ENCODE results near the gene MBD4.

DNA sequence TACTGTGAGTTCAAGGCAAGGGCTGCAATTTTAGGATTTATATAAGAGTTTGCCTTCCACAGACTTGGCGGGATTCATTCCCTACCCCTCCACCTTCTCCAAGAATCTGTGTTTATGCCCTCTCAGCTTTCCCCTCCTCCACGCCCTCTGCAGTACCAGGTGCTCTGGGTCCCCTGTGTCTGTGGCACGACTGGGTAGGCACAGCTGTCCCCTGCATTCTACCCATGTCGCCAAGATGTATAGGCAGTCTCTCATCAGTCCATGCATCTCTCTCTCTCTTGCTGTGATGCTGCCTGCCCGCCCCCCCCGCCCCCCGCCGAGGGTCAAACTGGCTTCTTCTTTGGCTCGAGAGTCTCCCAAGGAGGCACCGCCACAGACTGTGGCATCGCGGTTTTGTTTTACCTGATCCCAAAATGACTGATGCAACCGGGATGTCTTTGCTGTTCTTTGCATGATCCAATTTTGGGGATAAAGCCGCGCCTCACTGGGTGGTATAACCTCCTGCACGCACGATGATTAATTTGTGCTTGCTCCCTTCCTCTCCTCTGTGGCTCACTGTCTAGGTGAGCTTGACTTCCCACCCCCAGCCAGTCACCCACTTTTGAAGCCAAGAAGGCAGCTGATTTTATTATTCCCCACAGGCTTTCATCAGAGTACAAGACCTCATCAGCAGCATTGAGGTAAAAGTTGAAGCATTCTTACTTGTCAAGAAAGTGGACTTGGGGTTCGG lies 55.0 kb downstream of the MBD4 start:
- TF ChIP-seq, protein P1, sequence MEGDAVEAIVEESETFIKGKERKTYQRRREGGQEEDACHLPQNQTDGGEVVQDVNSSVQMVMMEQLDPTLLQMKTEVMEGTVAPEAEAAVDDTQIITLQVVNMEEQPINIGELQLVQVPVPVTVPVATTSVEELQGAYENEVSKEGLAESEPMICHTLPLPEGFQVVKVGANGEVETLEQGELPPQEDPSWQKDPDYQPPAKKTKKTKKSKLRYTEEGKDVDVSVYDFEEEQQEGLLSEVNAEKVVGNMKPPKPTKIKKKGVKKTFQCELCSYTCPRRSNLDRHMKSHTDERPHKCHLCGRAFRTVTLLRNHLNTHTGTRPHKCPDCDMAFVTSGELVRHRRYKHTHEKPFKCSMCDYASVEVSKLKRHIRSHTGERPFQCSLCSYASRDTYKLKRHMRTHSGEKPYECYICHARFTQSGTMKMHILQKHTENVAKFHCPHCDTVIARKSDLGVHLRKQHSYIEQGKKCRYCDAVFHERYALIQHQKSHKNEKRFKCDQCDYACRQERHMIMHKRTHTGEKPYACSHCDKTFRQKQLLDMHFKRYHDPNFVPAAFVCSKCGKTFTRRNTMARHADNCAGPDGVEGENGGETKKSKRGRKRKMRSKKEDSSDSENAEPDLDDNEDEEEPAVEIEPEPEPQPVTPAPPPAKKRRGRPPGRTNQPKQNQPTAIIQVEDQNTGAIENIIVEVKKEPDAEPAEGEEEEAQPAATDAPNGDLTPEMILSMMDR (conservative IDR thresholded peaks at IDR 0.05; ENCODE audit: low read depth in 2 of 2) = no peak
- no peak for TF ChIP-seq CREB1 (CRISPR knock-in tag; IDR thresholded peaks at IDR 0.05; ENCODE audit: low read depth)
- TF ChIP-seq EZH2phosphoT487 (IDR thresholded peaks at IDR 0.05; ENCODE audit: unreplicated experiment) = no peak
- no peak for TF ChIP-seq EZH2 (IDR thresholded peaks at IDR 0.05; ENCODE audit: low read depth, unreplicated experiment)
- no peak for TF ChIP-seq ZNF114 (CRISPR knock-in tag; IDR thresholded peaks at IDR 0.05)
- TF ChIP-seq, protein P2, sequence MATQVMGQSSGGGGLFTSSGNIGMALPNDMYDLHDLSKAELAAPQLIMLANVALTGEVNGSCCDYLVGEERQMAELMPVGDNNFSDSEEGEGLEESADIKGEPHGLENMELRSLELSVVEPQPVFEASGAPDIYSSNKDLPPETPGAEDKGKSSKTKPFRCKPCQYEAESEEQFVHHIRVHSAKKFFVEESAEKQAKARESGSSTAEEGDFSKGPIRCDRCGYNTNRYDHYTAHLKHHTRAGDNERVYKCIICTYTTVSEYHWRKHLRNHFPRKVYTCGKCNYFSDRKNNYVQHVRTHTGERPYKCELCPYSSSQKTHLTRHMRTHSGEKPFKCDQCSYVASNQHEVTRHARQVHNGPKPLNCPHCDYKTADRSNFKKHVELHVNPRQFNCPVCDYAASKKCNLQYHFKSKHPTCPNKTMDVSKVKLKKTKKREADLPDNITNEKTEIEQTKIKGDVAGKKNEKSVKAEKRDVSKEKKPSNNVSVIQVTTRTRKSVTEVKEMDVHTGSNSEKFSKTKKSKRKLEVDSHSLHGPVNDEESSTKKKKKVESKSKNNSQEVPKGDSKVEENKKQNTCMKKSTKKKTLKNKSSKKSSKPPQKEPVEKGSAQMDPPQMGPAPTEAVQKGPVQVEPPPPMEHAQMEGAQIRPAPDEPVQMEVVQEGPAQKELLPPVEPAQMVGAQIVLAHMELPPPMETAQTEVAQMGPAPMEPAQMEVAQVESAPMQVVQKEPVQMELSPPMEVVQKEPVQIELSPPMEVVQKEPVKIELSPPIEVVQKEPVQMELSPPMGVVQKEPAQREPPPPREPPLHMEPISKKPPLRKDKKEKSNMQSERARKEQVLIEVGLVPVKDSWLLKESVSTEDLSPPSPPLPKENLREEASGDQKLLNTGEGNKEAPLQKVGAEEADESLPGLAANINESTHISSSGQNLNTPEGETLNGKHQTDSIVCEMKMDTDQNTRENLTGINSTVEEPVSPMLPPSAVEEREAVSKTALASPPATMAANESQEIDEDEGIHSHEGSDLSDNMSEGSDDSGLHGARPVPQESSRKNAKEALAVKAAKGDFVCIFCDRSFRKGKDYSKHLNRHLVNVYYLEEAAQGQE (IDR thresholded peaks at IDR 0.05; ENCODE audit: unreplicated experiment) = no peak
- TF ChIP-seq JUNB (IDR thresholded peaks at IDR 0.05; ENCODE audit: unreplicated experiment) = no peak
